Measurements from ENCODE around the gene PXK.

GRCh38 chr3:58356054-58356453, 23.4 kb downstream of the PXK start:
- TF ChIP-seq CTCF (IDR thresholded peaks at IDR 0.05) (no peak), EZH2phosphoT487 (IDR thresholded peaks at IDR 0.05) (no peak)
